Measurements from ENCODE around the gene TLDC2. TPM values are rescaled to one million over a fixed set of nuclear protein-coding genes. Genes with fewer than 3 reads are reported as not detected.

TLDC2 gene
- total RNA-seq, 1 experiment from 2014 or later, result 0.32 TPM

- Histone ChIP-seq H4K20me1 (ENCODE audit: insufficient read depth) (no peaks in the 10 kb centered on the region), H3K4me2 (ENCODE audit: low read length) (no peak overlapping the region), H3K9me3 (ENCODE audit: control insufficient read depth in 1 of 2, insufficient read depth in 1 of 2, low read depth in 1 of 2, low read length in 2 of 2) (no peaks in the 10 kb centered on the region), H2AFZ (ENCODE audit: low read depth, low read length, poor library complexity, severe bottlenecking) (no peak overlapping the region), H3K9ac (ENCODE audit: low read length) (no peak overlapping the region), H3K27me3 (ENCODE audit: insufficient read depth, low read length) (no peaks in the 10 kb centered on the region), H3K4me3 (replicated peaks in 1 of 2; ENCODE audit: low read depth in 1 of 2, low read length in 2 of 2) (no peak overlapping the region), H3K36me3 (ENCODE audit: control insufficient read depth in 1 of 2, insufficient read depth in 2 of 2, low read length in 2 of 2) (no peaks in the 10 kb centered on the region), H3K4me1 (ENCODE audit: control insufficient read depth in 1 of 2, insufficient read depth in 2 of 2, low read length in 2 of 2) (peaks cover 21 to 29% of the 10 kb centered on the region in 2 experiments), H3K79me2 (ENCODE audit: insufficient read depth, low read length) (0 out of 2 replicates have a peak, but pooled peaks cover 2% of the 10 kb centered on the region), H3K27ac (ENCODE audit: low read depth, low read length) (no peak overlapping the region), H3K9me2 (ENCODE audit: insufficient read depth) (no peaks in the 10 kb centered on the region)
- no TSS peak for BruUV-seq (replicated peaks)
- no peak for DNase-seq (ENCODE audit: low read depth, low spot score)
- no peak for ATAC-seq
- ChIA-PET CTCF (interaction anchor here (0.6 kb wide), 1 partner anchor 10 kb away, joined by 3 read pairs; no protein-coding TSS in a partner anchor), POLR2A (no interaction called here), RAD21 (ENCODE audit: low non-redundant PET in 1 of 2, low total read pairs in 2 of 2, uncharacterized antibody in 2 of 2, unreplicated experiment in 2 of 2) (no interaction called here)
- no peak for TF ChIP-seq EZH2 (IDR thresholded peaks at IDR 0.05)
- no peak for TF ChIP-seq RAD21 (IDR thresholded peaks at IDR 0.05; ENCODE audit: low read depth)
- no peak for TF ChIP-seq EZH2phosphoT487 (IDR thresholded peaks at IDR 0.05; ENCODE audit: borderline replicate concordance)
- no peak for TF ChIP-seq POLR2A (IDR thresholded peaks at IDR 0.05; ENCODE audit: borderline replicate concordance, extremely low read depth, insufficient read depth, insufficient read length)
- TF ChIP-seq YY1 (IDR thresholded peaks at IDR 0.05; ENCODE audit: extremely low read depth, insufficient replicate concordance, low read depth, low read length), result no peak
- TF ChIP-seq POLR2AphosphoS5 (IDR thresholded peaks at IDR 0.05; ENCODE audit: low read depth, low read length), result no peak
- TF ChIP-seq, protein P1, sequence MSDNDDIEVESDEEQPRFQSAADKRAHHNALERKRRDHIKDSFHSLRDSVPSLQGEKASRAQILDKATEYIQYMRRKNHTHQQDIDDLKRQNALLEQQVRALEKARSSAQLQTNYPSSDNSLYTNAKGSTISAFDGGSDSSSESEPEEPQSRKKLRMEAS (IDR thresholded peaks at IDR 0.05), result no peak
- TF ChIP-seq SIN3A (IDR thresholded peaks at IDR 0.05; ENCODE audit: low read depth), result no peak
- no peak for TF ChIP-seq SP1 (IDR thresholded peaks at IDR 0.05; ENCODE audit: low read depth)
- no peak for TF ChIP-seq FOSL1 (IDR thresholded peaks at IDR 0.05; ENCODE audit: low read depth)
- no peak for TF ChIP-seq EGR1 (IDR thresholded peaks at IDR 0.05; ENCODE audit: low read depth)
- no peak for TF ChIP-seq TCF7L2 (IDR thresholded peaks at IDR 0.05; ENCODE audit: borderline replicate concordance, extremely low read depth, insufficient read depth, insufficient read length)
- no peak for TF ChIP-seq SRF (IDR thresholded peaks at IDR 0.05; ENCODE audit: low read depth)
- TF ChIP-seq ZNF274 (IDR thresholded peaks at IDR 0.05; ENCODE audit: low read depth, low read length), result no peak
- TF ChIP-seq CBX3 (IDR thresholded peaks at IDR 0.05; ENCODE audit: low read depth), result no peak
- no peak for TF ChIP-seq ZBTB33 (IDR thresholded peaks at IDR 0.05; ENCODE audit: extremely low read depth, insufficient replicate concordance, low read length)
- no peak for TF ChIP-seq JUND (IDR thresholded peaks at IDR 0.05)
- TF ChIP-seq, protein P2, sequence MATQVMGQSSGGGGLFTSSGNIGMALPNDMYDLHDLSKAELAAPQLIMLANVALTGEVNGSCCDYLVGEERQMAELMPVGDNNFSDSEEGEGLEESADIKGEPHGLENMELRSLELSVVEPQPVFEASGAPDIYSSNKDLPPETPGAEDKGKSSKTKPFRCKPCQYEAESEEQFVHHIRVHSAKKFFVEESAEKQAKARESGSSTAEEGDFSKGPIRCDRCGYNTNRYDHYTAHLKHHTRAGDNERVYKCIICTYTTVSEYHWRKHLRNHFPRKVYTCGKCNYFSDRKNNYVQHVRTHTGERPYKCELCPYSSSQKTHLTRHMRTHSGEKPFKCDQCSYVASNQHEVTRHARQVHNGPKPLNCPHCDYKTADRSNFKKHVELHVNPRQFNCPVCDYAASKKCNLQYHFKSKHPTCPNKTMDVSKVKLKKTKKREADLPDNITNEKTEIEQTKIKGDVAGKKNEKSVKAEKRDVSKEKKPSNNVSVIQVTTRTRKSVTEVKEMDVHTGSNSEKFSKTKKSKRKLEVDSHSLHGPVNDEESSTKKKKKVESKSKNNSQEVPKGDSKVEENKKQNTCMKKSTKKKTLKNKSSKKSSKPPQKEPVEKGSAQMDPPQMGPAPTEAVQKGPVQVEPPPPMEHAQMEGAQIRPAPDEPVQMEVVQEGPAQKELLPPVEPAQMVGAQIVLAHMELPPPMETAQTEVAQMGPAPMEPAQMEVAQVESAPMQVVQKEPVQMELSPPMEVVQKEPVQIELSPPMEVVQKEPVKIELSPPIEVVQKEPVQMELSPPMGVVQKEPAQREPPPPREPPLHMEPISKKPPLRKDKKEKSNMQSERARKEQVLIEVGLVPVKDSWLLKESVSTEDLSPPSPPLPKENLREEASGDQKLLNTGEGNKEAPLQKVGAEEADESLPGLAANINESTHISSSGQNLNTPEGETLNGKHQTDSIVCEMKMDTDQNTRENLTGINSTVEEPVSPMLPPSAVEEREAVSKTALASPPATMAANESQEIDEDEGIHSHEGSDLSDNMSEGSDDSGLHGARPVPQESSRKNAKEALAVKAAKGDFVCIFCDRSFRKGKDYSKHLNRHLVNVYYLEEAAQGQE (IDR thresholded peaks at IDR 0.05; ENCODE audit: low read depth), result no peak
- no peak for TF ChIP-seq ZFX (IDR thresholded peaks at IDR 0.05)
- TF ChIP-seq, protein P3, sequence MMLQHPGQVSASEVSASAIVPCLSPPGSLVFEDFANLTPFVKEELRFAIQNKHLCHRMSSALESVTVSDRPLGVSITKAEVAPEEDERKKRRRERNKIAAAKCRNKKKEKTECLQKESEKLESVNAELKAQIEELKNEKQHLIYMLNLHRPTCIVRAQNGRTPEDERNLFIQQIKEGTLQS (IDR thresholded peaks at IDR 0.05), result no peak
- intact Hi-C loops (cut with micrococcal nuclease), result no loop called here
Observed at GRCh38 chr20:36839150-36839549, 36.8 kb upstream of the TLDC2 start.
